ENCODE data around the gene RPL38.
"Not testable (repeated sequence)": the region's sequence is repeated elsewhere in the genome, so short reads cannot be mapped to it uniquely, and the experiment has no call there.

Gene RPL38

DNA sequence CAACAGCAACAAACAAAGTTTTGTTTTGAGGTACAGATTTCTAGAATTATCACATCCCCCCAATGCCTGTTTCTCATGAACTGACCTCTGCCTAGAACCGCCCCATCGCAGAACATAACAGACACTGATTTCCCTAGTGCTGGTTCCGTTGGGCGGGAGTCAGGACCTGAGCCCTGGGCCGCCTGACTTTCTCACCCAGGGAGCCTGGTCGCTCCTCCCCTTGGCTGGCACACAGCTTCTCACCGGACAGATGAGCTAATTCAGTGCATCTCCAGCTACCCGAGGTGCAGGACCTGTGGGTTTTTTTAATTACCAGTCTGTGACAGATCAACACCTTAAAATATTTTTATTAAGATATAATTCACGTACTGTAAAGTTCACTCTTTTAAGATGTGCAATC lies 20.1 kb upstream of the RPL38 start:
- no peak for DNase-seq (ENCODE audit: low spot score)

DNA sequence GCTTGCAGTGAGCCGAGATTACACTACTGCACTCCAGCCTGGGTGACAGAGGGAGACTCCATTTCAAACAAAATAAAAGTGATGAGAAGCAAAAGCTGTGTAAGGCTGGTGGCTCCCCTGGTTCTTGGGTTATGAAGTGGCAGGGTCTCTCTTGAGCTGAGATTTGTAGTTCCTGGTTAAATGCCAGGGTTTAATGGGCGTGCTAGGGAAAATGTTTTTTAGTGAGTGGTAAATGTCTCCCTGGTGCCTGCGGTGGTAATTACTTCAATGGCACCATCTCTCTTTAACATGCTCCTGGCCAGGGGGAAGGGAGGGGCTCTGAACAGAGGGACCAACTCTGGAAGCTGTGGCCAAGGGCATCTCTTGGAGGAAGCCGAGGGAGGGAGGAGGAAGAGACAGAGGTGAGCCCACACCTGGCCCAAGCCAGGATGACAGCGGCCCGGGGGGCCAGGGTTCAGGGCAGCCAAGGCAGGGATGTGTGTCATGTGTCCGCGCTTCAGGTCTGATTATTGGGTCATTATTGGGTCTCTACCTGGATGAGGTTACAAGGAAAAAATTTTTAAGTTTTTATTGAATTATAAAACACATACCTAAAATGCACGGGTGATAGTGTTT lies 17.8 kb upstream of the RPL38 start:
- no peak for DNase-seq (ENCODE audit: low spot score)

DNA sequence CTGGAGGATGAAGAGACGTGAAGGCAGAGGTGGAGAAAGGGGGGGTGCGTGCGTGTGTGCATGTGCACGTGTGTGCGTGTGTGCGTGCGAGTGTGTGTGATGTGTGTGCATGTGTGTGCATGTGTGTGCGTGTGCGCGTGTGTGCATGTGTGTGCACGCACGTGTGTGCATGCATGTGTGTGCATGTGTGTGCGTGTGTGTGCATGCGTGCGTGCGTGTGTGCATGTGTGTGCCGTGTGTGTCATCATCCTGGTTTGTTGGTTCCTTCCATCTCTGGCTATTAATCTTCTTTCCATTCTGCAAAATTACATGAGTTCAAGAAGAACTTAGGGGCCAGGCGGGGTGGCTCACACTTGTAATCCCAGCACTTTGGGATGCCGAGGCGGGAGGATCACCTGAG lies 17.0 kb upstream of the RPL38 start:
- DNase-seq (ENCODE audit: low spot score) = no peak

DNA sequence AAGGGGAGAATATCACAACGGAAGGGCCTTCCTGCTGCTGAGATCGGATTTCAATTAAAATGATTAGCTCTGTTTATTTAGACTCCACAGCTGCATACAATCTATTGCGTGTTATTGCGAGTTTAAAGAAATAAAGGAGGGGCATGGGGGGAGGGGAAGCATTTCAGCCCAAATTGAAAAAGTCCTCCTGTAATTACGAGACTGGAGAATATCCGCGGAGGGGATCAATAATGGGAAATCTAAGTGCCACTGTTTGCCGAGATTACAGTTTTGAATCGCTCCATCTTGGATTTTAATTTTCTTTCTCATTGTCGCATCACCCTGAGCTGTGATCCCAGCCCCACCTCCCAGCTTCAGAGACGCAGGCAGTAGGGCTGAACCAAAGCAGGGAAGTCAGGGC lies 15.7 kb upstream of the RPL38 start:
- no peak for DNase-seq (ENCODE audit: low spot score)

DNA sequence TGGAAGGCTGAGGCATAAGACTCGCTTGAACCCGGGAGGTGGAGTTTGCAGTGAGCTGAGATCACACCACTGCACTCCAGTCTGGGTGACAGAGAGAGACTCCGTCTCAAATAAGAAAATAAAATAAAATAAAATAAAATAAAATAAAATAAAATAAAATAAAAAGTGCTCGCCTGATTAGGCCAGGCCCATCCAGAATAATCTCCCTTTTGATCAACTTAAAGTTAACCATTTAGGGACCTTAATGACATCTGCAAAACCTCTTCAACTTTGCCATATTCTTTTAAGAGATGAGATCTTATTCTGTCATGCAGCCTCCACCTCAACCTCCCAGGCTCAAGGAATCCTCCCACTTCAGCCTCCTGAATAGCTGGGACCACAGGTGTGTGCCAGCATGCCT lies 14.8 kb upstream of the RPL38 start:
- DNase-seq (ENCODE audit: low spot score) = not testable (repeated sequence)

DNA sequence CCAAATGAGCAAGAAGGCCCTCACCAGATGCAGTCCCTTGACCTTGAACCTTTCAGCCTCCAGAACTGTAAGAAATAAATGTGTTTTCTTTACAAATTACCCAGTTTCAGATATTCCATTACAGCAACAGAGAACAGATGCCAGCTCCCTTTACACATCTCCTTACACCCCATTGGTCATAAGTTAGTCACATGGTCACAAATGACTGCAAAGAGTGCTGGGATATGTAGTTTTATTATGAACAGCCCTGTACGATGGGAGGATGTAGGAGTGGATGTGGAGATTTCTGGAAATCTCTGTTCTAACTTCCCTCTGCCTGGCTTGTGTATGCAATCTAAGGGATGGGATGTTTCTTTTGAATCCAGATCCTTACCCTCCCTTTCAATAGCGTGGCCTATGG lies 13.3 kb upstream of the RPL38 start:
- peak; percentile 36 for DNase-seq (ENCODE audit: low spot score)

DNA sequence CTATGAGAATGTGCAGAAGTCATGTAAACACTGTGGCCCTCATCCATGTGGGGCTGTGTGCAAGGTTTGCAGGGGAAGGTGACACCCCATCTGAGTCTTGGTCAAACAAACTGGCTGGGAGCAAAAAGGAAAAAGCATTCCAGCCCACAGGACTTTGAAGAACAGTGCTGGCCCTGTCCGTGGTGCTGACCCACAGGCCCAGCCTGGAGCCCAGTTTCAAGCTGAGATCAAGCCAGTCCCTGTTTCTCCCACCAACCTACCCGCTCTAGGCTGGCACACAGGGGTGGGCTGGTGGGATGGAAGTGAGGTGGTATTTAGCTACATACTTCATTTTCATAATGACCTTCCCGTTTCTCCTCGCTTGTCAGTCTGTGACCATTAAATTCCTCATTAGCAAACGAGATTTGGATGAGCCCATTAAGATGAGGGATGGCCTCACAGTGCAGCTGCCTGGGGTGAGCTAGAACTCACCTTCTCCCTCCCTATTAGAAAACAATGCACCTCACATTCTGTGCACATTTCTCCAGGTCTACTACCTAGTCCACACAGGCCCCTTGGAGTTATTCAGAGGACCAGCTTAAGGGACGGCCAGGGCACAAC lies 12.6 kb upstream of the RPL38 start:
- no peak for DNase-seq (ENCODE audit: low spot score)

DNA sequence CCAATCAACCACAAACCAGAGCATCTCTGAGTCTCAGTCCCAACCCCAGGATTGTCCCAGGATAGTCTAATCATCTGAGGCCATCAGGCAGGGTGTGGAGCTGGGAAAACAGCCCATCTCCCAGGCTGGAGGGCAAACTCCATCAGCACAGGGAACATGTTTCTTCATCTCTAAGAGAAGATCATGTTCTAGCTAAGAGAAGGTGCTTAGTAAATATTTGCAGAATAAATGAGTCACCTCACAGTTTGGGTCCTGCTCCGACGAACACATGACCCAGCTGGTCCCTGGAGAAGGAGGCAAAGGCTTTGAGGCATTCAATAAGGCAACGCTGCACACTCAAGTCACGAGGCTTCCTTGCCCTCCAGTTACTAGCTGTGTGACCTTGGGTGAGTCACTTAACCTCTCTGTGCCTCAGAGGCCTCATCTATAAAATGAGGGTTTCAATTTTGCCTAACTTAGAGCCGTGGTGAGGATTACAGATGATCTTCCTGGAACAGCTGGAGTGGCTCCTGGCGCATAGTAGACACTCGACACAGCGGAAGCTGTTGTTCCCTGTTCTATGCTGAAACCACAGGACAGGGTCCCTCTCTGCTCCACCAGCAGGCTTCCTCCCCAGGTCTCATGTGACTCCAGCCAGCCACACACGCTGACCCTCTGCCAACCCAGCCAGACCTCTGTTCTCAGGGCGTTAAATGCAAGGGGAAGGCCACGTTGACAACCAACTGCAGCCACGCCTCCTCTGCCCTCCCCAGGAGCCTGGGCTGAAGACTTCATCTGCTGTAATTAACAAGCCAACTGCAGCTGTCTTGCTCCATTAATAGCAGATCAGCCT lies 10.3 kb upstream of the RPL38 start:
- no peak for DNase-seq (ENCODE audit: low spot score)

DNA sequence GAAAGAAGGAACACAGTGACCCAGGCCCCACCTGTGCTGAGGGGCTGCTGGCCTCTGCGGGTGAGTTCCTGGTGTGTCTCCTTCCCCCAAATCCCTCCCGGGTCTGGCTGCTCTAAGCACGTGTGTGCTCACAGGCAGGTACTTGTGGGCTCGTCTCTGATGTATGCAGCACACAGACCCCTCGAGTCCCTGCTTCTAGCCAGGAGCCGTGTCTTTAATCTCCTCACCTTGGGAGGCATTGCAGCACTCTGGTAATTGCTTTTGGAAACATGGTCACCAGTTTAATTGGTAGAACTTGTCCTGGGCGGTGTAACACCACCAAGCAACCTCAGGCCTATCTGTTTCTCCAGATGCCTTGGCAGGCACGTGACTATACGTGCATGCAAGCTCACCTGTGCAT lies 8.8 kb upstream of the RPL38 start:
- DNase-seq (ENCODE audit: low spot score) = no peak

DNA sequence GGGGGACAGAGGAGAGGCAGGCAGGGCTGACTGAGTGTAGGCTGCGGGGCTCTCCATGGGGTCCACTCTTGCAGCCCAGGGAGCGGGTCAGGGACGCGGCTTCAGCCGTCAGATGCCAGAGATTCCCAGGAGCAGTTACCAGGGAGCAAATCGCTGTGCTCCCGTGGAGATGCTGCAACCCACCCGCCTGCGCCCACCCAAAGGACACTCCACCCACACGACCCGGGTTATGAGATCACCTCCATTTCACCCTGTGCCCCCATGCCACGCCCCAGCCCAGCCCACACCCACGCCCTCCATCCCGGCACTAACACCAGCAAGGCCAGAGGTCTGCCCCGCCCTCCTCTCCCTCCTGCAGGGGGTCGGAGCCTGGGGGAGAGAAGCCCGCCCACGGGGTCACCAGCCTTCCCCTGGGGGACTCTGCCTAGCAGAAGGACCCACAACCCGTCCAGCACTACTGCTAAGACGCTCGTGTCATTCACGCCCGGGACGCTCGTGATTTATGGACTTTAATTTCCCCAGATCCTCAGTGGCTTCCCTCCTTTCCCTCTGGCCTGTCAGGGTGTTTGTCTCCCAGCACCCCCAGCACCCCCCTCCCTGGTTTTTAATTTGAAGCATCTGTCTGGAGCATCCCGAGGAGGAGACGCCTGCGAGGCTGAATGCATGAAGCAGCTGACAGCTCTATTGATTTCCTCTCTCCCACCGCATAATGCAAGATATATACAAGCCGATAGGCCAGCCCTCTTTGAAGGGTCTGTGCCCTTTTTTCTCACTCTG lies 6.7 kb upstream of the RPL38 start:
- no peak for DNase-seq (ENCODE audit: low spot score)

DNA sequence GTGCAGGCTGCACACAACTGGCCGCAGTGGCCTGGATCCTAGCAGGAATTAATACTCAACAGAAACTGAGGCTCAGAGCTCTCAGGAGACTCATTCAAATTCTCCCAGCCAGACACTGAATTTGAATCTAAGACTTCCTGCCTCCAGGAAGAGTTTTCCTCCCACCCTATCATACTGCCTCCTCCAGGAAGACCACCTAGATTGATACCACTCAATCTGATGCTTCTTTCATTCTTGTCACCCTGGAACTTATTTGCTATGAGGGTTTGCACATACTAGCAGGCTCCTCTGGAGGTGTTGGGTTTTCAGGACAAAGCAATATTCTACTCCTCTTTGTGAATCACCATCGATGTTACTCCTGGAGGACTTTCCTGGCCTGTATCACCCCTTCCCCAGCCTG lies 5.7 kb upstream of the RPL38 start:
- DNase-seq (ENCODE audit: low spot score) = no peak

DNA sequence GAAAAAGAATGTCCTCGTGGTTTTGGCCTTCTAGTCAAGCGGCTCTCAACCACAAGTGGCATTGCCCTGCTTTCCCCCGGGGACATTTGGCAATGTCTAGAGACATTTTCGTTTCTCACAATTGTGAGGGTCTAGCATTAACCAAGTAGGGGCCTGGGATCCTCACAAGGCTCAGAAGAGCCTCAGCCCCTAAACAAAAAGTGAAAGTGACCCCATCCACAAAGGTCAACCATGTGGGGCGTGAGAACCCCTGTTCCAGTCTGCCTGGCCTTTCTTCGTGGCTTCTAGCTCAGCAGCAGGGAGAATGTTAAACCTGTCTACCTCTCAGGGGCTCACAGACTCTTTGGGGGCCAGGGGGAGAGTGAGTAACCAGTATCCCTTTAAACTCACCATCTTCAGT lies 4.8 kb upstream of the RPL38 start:
- no peak for DNase-seq (ENCODE audit: low spot score)

DNA sequence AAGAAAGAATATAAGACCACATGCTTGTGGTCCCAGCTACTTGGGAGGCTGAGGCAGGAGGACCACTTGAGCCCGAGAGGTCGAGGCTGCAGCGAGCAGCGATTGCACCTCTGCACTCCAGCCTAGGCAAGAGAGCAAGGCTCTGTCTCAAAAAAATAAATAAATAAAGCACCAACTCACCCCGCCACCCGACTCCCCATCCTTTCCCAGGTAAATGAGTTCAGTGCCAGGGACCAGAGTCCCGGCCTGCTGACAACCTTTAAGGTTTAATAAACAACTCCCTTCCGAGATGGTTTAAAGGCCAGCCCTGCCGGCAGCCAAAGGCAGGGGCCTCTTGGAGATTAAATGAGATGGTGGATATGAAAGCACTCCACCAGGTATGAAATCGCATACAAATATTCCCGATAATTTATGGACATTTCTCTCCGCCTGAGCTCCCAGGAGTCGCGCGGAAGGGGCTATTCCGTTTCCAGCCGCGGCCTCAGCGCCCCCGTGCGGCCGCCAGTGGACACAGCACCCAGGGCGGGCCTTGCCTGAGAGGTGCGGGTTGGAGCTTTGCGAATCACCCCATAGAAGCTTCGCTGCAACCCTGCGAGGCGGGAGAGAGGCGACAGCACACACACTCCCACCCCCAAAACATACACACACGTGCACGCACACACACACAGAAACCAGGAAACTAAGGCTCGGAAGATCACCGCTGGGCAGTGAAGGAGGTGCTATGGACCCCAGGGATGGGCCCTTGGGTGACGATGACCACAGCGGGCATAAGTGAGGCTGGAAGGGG lies 4.0 kb upstream of the RPL38 start:
- peak; percentile 59 for DNase-seq (ENCODE audit: low spot score)

DNA sequence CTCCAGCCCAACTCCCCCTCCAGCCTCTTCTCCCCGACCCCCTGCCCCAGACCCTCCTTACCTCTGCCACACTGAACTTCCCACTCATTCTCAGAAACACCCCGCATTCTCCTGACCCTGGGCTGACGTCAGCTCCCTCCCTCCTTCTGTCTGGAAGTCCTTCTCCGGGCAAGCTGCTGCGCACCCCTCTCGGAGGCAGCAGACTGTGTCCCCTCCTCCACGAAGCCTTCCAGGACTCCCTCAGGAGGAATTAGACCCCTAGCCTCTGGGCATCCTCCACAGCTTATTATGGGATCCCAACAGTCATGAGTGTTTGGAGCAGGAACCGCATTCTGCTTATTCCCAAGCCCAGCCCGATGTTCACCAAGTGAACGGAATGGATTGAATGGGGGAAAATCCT lies 3.4 kb upstream of the RPL38 start:
- DNase-seq (ENCODE audit: low spot score) = no peak

DNA sequence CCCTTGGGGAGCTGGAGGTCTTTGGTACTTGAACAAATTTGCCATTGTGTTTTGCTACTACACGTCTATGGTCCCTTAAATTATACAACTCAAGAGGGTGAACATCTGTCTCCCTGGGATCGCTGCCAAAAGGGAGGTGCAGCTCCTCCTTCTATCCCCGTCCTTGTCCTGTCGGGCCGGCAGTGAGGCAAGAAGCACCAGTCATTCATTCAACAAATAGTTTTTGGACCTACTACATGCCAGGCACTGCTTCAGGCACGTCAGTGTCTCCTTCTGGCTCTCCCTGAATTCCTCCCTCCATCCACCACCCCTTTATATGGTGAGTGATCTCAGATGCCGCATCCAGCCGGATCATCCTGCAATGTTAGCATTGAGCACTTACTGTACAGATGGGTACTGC lies 2.2 kb upstream of the RPL38 start:
- no peak for DNase-seq (ENCODE audit: low spot score)

DNA sequence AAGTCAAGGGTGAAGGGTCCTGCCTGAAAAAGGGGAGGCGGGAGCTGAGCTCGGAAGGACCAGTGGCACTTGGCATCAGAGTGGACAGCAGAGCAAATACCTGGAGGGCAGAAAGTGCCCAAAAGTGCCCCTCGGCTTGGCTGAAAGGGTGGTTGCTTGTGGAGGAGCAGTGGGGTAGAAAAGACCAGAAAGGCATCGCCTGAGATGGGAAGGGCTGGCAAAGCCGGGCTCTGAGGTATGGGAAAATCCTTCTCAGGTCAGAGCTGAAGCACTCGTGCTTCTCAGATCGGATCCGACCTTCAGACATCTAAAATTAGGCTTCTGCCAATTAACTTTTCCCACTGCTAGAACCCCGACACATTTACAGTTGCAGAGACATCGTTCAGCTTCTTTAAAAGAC lies 1.5 kb upstream of the RPL38 start:
- no peak for DNase-seq (ENCODE audit: low spot score)

DNA sequence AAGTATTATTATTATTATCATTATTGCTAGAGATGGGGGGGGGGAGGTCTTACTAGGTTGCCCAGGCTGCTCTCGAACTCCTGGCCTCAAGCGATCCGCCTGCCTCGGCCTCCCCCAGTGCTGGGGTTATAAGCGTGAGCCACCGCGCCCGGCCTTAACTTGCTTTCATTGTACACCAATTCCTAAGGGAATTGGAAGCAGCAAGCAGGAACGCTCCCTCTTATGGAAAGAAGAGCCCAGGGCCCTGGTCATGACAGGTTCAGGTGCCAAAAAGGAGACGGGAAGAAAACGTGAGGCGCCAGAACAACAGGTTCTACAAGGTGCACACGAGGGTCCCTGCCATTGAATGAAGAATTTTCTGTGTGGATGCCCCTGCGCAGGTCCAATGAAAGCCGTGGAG lies 540 bp upstream of the RPL38 start:
- no peak for DNase-seq (ENCODE audit: low spot score)

DNA sequence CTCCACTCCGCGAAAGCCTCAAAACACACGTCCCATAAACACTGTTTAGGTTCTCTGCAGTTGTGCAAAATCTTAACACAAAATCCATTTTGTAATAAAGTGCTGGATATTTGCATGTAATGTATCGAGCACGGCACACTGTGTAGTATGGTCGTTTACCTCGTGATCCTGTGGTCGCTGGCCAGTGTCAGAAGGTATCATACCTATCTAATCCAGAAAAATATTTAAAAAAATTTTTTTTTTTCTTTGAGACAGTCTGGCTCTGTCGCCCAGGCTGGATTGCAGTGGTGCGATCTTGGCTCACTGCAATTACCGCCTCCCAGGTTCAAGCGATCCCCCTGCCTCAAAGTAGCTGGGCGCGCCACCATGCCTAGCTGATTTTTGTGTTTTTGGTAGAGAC lies 996 bp downstream of the RPL38 start:
- no peak for DNase-seq (ENCODE audit: low spot score)

DNA sequence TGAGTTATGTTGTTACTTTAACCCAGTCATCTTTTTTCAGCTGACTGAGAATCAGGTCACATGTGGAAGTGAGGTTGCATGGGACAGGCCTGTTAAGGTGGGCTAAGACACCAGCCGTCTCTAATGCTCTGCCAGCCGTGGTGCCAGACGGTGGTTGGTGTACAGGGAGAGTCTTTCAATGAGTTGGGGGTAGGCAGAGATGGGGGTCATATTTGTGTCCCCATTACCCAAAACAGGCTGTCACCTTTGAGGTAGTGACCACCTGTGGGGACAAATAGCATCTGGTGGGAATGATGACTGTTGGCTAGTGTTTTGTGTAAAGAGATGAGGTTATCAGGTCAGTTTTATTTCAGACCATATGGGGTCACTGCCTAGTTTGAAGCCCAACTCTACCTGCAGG lies 1.8 kb downstream of the RPL38 start:
- DNase-seq (ENCODE audit: low spot score) = no peak

DNA sequence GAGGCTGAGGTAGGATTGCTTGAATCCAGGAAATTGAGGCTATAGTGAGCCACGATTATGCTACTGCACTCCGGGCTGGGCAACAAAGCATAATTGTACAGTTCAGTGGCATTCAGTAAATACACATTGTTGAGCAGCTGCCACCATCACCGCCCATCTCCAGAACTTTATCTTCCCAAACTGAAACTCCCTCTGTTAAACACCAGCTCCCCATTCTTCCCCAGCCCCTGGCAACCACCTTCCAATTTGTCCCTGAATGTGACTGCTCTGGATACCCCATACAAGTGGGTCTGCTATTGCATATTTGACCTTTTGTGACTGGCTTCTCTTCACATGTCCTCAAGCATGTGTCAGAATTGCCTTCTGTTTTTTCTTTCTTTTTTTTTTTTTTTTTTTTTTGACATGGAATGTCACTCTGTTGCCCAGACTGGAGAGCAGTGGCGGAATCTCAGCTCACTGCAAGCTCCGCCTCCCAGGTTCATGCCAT lies 2.9 kb downstream of the RPL38 start:
- DNase-seq (ENCODE audit: low spot score) = no peak

DNA sequence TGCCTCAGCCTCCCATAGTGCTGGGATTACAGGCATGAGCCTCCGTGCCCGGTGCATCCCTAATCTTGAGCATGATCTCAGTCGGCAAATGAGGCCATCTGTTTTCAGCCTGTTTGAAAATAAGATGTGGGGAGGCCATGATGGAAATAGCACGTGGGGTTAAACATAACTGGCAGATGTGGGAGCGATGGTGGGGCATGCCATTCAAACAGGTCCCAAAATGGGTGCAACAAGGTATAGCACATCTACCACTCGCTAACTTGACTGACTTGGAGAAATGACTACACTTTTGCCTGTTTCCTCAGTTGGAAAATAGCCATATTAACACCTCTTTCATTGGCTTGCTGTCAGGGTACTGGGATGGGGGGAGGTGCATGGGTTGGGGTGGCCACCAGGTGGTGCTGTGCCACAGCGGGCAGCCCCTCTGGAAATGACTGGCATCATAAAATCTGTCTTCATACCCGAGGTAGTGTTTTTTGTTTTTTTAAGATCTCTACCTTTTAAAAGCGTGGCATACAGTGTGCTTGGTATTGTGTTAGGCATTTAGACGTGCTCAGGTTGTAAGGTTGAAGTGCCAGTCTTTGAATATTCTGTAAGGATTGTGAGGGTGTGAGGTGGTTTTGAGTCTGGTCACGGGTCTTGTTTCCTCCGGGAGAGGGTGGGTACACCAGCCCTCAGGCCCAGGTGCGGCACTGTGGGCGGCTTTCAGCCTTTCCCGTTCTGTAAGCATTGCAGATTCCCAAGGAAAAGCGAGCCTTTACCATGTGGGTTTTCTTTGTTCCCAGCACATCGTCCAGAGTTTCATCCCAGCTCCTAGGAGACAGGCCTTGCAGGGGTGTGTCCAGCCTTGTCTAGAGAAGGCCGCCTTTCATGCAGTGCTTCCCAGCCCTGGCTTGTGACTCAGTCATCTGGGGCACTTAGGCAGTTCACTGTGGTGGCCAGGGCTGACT lies 7.0 kb downstream of the RPL38 start:
- DNase-seq (ENCODE audit: low spot score) = peak; percentile 78

Measured in hematopoietic multipotent progenitor cell treated with erythropoietin and hydrocortisone succinate and interleukin-3 and kit ligand, for 17 days (in vitro differentiated cells).